HG03432 (cell line): ENCODE data around the gene RPL37A.
A peak's percentile ranks its signal among the peaks of the same experiment; 100 is the strongest.
"Not testable (repeated sequence)": the region's sequence is repeated elsewhere in the genome, so short reads cannot be mapped to it uniquely, and the experiment has no call there.

Experiments
- ATAC-seq: cut with Tn5 transposase; IDR thresholded peaks from one replicate; pipeline ENCODE4 v1.9.1; 2021; ENCODE audit warnings: mild to moderate bottlenecking, moderate library complexity; ENCODE audit not compliant: unreplicated experiment

Gene RPL37A

DNA sequence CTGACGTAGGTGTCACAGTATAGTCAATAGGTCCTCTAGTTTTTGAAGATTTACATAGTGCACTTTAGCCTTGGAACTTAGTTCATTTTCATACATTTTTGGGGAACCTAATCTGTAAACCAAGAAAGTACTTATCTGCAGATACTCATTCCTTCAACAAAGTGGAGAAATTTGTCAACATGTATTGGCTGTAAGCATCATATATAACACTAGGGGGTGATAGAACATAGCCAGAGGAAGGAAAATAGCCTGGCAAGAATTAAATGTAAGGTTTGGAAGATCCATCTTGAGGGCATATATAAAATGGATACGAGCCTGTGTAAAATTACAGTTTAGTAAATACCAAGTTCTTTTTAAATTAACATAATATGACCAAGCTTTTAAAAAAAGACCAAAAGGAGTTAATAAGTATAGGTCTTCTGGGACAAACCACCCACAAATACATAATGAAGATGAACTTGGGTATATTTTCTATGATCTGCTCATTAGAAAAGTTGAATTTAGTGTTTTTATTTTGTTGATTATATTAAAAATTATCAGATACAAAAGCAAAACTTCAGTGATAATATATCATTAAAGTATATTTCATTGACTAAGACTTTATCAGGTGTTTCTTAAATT is 18.2 kb downstream of the RPL37A start:
- ATAC-seq = no peak

DNA sequence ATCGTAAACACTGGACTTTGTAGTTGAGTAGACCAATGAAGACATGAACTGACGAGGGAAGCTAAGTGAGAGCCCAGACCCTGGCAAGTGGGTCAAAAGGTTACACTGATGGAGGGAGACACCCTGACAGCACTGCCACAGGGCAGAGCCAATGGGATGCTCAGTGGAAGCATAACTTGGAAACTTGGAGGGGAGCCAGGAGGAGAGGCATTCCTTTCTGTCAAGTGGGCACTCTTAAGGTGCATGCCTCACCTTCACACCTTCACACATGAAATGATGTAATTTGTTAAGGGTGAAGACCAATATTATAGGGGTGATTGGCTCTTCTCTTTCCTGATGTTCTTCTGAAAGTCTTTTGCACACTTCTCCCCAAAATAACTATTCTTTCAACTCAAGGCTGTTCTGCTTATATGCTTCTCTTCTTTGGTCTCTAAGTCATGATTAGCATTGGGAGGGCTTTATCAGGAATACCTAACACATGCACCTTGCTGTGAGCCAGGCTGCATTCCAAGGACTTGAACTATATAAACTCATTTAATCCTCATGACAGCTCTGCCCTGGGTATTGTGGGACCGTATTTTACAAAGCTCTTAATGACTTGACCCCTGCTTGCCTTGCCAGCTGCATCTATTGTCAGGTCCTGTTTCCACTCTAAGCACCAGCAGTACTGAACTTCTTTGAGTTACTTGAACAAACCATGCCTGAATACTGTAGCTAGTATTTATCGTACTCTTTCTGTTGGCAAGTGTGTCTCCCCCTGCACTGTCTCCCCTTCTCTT is 19.0 kb downstream of the RPL37A start:
- ATAC-seq = no peak

DNA sequence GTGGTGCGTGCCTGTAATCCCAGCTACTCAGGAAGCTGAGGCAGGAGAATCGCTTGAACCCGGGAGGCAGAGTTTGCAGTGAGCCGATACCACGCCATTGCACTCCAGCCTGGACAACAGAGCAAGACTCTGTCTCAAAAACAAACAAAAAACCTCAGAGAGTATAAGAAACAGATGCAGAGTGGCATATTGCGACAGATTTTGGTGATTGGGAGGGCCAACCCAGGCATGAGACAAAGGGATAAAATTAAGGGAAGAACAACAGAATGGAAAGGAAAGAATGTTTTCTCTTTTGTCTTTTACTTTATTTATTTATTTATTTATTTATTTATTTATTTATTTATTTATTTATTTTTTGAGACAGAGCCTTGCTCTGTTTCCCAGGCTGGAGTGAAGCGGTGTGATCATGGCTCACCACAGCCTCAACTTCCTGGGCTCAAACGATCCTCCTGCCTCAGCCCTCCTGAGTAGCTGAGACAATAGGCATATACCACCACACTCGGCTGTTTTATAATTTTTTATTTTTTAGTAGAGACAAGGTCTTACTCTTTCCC is 20.0 kb downstream of the RPL37A start:
- ATAC-seq = not testable (repeated sequence)

DNA sequence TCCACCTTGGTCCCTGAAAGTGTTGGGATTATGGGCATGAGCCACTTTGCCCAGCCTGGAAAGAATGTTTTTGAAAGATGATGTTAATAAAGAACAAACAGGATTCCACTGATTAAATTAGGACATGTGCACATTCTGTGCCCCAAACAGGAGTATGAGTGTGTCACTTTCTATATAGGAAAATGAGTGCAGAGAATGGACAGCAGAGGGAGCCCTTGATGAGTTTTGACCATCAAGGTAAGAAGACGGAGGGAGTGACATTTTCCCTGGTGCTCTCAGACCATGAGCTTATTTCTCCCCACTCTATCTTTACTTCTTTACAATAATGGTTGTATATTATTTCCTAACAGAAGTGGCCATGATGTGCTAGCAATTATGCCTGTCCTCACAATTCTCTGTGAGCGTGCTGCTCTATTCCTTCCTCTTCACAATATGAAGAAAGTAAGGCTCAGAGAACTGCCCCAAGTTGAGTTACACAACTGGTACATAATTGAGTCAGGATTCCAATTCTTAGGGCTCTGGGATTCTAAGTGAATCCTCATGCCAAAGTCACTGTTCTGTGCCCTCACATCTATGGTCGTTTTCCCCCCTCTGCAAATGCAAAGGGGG is 20.6 kb downstream of the RPL37A start:
- ATAC-seq = peak; percentile 80

DNA sequence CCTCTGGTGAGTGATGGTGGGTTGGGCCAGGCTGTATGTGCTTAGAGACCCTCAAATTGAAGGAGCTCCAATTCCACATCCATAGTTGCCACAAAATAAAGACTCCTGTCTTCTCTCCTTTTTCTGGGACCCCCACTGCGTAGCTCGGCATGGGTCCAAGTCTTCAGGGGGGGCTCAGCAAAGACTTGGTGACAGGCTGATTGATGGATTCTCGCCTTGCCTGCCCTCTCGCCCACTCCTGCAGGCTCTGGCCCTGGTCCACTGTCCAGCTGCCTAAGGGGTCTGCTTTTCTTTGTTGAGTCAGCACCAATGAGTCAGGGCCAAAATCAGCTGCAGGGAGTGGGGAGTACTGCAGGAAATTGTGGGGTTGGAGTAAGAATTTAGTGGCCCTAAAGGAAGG is 21.5 kb downstream of the RPL37A start:
- ATAC-seq = no peak

DNA sequence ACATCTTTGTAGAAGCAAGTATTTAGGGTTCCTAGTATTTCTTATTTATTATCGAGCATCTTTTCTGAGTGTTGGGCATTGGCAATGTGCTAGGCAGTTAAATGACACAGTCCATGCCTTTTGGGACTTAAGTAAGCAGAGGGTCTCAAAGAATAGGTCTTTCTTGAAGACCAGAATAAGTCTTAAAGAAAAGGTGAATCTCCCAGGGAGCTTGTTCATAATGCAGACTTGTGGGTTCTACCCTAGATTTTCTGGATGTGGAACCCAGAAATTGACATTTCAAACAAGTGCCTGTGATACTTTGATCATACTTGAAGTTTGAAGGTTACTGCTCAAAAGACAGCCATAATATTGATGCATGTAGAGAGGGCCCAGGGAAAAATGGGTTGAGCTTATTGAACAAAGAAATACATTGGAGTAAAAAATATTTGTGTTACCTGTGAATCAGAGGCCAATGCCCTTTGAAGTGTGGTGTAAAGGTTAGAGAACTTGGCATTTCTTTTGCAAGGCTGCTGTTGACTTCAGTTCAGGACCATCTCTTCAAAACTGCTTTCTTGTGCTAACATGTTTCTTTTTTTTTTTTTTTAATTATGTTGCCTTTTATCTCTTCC is 24.4 kb downstream of the RPL37A start:
- no peak for ATAC-seq

DNA sequence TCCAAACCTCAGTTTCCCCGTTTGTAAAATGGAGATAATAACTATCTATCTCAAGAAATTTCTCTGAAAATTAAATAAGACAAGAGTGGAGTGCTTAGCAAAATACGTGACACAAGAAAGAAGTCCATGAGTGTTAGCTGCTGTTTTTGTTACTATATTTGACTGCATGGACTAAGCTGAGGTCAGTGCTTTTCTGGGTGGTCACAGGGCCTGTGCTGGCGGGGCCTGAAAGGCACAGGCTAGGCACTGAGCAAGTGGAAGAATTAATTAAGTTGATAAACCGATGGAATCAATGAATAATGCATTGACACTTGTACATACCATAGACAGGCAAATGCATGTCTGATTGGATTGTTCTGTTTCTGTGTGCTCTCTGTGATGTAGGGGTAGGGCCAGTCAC is 27.3 kb downstream of the RPL37A start:
- ATAC-seq = no peak

DNA sequence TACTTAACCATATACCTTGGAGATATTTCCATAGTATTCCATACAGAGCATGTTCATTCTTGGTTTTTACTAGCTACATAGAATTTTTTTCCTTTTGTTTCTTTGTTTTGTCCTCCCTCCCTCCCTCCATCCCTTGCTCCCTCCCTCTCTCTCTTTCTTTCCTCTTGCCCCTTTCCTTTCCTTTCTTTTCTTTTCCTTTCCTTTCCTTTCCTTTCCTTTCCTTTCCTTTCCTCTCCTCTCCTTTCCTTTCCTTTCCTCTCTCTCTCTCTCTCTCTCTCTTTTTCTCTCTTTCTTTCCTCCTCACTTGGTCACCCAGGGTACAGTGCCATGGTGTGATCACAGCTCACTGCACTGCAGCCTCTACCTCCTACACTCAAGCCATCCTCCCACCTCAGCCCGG is 28.3 kb downstream of the RPL37A start:
- no peak for ATAC-seq

DNA sequence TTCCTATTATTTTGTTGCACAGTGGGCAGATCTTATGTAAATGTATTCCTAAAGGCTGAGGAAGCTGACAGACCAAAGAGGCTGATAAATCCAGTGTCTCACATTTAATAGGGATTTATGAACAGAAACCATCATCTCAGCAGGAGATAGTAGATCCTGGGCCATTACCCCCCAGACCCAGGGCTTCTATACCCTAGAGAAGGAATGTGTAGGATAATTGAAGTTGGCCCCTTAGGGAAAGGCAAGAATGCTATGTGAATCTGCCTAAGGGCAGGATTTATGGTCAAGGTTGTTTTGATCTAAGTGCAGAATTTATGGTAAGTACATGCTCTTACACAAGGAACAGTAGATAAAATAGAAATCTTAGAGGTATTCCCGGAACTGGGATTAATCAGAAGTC is 29.0 kb downstream of the RPL37A start:
- no peak for ATAC-seq

DNA sequence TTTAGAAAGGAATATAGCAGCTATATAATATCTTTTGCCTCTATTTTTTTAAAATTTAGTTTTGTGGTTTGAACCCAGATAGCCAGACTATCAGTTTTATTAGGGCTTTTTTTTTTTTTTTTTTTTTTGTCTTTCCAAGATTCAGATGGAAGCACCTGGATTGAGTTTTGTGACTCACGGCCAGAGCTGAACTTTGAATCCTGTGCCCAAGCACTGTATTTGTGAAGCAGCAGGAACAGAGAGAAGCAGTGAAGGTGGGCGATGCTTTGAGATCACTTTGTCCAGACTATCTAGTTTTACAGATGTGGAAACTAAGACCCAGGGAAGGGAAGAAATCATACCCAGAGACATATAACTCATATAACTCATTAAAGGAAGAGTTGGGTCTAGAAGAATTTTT is 33.9 kb downstream of the RPL37A start:
- ATAC-seq = no peak

DNA sequence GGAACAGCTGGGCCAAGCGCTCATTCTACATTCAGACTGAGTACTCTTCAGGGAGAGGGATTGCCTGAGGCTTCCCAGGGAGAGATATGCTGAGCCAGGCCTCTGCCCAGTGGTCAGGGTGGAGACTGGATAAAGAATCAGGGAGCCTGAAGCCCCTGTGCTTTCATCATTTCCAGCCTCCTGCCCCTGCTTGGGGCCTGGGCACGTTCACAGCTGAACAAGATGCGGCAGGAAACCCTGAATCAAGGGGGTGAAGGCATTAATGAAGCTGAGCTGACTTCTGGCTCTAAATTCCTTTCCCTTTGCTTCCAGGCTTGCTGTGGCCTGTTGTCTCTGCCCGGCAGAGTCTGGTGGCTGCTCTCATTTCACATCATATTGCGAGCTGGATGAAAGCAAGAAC is 35.0 kb downstream of the RPL37A start:
- ATAC-seq = no peak

DNA sequence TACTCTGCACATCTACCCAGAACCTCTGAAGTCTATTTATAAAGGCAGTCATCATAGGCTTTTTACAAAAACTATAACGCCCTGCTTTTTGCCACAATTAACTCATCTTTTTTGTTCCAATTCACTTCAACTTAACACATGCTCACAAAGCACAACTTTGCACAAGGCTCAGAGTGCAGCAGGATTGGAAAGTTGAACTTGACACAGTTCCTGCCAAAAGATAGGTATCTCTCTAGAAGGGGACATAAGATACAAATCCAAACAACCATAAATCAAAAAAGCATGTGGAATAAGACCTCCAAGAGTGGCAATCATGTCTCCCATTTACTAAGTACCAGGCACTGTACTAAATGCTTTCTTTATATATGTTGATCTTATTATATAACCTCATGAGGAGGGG is 36.2 kb downstream of the RPL37A start:
- ATAC-seq = no peak

DNA sequence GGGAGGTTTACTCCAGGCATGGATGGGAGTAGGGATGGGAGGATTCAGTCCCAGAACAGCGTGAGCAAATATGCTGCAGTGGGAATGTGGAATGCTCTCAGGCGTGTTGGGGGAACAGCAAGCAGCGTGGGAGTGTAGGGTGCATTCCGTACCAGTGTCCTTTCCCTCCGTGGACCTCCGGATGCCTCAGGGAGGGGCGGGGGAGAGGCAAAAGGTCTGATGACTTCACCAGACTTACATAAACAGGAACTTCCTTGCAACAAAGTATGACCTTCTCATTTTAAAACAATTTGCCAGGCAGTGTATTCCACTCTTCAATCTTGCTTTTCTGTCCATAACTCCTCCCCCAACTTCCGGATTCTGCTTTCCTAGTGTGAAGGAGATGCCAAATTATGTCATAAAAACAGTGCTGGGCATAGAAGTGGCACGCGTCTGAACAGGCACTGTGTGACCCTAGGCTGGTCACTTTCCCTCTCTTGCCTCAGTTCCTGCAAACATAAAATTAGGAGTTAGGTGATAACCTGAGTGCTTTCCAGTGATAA is 36.9 kb downstream of the RPL37A start:
- no peak for ATAC-seq

DNA sequence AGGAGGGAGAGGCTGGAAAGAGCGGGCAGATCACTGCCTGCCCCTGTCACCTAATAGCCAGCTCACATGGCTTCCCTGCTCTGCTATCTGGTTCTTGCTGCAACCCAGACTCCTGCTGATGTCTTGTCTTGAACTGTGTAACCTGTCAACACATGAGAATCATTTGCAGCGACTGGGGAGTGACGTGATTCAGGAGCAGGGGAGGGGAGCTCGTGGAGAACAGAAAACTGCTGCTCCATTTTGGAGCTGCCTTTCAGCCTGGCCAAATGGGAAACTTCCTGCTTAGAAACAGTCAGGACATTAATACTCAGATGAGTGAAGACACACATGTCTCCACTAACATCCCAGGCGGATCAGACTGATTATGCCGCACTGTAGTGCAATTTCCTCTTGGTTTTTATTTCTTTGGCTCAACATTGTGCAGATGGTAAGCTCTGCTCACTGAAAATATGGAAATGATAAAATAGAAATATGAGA is 38.1 kb downstream of the RPL37A start:
- no peak for ATAC-seq

DNA sequence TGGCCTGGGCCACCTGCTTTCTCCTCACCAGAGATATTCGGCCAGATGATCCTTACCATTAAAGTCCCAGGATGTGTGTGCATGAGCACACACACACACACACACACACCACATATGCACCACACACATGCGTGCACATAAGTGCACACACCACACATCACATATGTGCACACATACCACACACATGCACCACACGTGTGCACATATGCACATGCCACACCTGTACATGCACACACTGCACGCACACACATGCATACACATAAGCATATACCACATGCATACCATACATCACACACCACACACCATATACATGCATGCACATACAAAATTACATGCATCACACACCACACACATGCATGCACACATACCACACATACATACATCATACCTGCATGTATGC is 38.7 kb downstream of the RPL37A start:
- ATAC-seq = no peak

DNA sequence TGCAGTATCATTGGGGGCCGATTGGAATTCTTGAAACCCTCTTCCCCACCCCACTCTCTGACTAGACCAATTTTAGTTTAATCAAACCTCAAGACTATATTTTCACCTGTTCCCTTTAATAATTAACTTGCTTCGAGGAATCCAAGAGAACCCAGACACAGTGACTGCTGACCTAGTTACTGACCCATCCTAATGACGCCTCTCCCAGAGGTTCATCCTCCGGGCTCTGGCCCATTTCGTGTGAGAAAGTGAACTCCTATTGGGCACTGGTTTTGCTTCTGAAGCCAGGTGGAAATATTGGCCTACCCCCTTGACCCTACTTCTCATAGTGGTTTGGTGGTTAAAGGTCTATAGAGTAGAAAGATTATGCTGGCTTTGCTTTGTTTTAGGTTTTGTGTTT is 39.9 kb downstream of the RPL37A start:
- ATAC-seq = no peak

DNA sequence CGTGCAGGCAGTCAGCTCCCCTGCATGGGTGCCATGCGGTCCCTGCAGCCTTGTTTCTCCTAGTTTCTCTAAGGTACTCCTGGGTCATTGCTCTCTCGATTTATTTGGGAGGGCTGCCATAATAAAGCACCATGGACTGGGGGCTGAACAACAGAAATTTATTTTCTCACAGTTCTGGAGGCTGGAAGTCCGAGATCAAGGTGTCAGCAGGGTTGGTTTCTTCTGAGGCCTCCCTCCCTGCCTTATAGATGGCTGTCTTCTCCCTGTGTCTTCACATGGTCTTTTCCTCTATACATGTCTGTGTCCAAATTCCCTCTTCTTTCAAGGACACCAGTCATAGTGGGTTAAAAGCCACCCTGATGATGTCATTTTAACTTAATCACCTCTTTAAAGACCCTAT is 40.5 kb downstream of the RPL37A start:
- no peak for ATAC-seq

DNA sequence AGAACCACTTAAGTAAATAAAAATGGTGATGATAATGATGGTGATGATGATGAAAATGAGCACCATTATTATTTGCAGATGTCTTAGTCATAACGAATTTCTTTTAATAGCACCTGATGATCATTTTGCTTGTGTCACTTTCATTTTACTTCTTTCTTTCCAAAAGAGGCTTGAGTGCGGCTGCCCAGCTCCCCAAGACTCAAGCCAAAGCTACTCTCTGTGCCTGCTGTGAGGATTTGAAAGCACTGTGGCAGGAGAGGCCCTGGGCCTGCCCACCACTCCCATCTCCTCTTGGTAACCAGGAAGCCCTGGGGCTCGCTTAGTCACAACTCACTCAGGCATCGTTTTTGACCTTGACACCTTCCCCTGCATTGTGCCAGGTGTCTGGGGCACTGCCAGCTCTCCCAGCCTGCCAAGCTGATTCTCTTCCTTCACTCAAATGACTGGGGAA is 41.2 kb downstream of the RPL37A start:
- ATAC-seq = peak; percentile 77

DNA sequence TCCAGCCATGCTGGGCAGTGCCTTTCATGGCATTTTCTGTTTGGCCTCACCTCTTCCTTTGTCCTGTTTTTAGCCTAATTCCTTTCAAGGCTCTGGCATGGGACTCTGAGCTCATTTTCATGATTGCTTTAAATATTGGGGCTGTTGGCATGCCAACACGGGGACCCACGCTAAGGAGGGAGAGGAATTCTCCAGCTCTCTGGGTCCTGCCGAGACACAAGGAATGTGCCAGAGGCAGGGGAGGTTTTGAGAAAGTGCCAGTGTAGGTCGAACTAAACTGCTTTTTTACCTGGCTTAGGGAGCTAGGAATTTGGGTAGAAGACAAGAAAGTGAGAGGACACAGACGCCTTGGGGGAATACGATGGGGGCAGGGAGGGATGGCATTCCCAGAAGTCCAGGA is 42.3 kb downstream of the RPL37A start:
- ATAC-seq = no peak

DNA sequence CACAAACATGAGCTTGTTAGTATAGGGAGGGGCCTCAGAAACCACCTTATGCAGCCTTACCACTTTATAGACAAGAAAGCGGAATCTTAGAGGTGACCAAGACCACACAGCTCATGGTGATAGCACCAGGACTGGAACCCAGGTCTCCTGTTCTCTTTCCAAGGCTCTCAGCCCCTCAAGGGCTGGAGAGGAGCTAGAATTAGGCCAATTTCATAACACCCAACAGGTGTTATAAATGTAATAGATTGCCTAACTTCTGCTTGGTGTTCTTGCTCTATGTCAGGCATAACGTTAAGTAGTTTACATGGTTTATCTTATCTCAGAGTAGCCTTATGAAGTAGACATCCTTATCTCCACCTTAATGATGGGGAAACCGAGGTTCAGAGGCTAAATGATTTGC is 42.9 kb downstream of the RPL37A start:
- no peak for ATAC-seq

DNA sequence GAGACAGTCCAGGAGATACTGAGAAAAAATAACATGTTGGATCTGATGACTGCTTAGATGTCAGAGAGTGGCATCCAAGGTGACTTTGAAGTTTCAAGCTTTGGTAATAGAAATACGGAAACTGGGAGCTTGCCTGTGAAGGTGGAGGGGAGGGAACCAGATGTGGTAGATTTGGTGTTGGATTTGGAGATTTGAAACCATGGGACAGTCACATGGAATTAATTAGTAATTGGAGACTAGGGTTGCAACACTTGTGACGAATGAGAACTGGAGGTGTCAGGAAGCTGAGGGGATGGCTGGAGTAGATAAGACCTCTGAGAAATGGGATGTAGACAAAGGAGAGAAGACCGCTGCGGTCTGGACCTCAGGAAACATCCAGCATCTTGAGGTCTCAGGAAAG is 46.7 kb downstream of the RPL37A start:
- ATAC-seq = no peak
